HCT116 (cell line): Measurements from ENCODE around the gene PRCP. TPM values are rescaled to one million over a fixed set of nuclear protein-coding genes. Genes with fewer than 3 reads are reported as not detected.

Source experiments
- ATAC-seq: fragments of 200-7000 bp; cut with Tn5 transposase; 2 replicates; pipeline ENCODE4 v1.9.1; 2020; ENCODE audit warnings: mild to moderate bottlenecking, moderate library complexity
- BruUV-seq: library from RNA; stranded (reverse); fragments of 400-500 nt; replicated peaks from 2 replicates; lab custom pipeline; 2021; lab: Mats Ljungman, UMichigan
- CTCF ChIA-PET: fragments of 300-600 bp; sonication (Branson Sonifier 250); formaldehyde crosslinking; loops from one replicate; lab custom pipeline; 2021; ENCODE audit warnings: antibody characterized with exemption; lab: Charles Lee
- POLR2A ChIA-PET: fragments of 300-600, 350-600 bp; sonication (Branson Sonifier 250); formaldehyde crosslinking; loops from one replicate; lab custom pipeline; 2021; ENCODE audit warnings: antibody characterized with exemption; lab: Charles Lee
- RAD21 ChIA-PET, 2 experiments: fragments of 300-600 bp; sonication (Branson Sonifier 250); formaldehyde crosslinking; loops; one replicate each; lab custom pipeline; 2023; ENCODE audit warnings: low total read pairs in 2 of 2; ENCODE audit not compliant: uncharacterized antibody in 2 of 2, unreplicated experiment in 2 of 2, low non-redundant PET in 1 of 2; lab: Charles Lee
- DNase-seq: peaks from one replicate; pipeline ENCODE4 v3.0.0-alpha.2; 2010; ENCODE audit warnings: low read depth, low spot score
- H2AFZ ChIP-seq: fragments of 200-600 bp; shearing (Covaris generic), sonication (generic); 2 replicates; pipeline ENCODE4 v1.6.1; 2017; ENCODE audit warnings: low read depth, mixed run types, mixed read lengths, antibody characterized with exemption, low read length; ENCODE audit not compliant: poor library complexity, severe bottlenecking
- H3K27ac ChIP-seq: 2 replicates; pipeline ENCODE4 v1.5.1; 2012; ENCODE audit warnings: low read depth, low read length
- H3K27me3 ChIP-seq: fragments of 200-600 bp; sonication (generic); 2 replicates; pipeline ENCODE4 v1.6.1; 2016; ENCODE audit warnings: mixed run types, low read length, mixed read lengths; ENCODE audit not compliant: insufficient read depth
- H3K36me3 ChIP-seq, 2 experiments: fragments of 200-500 bp in 1 of 2; fragments of 200-600 bp in 1 of 2; sonication (Bioruptor generic) in 1 of 2; sonication (generic) in 1 of 2; 2 replicates each; pipeline versions ENCODE4 v1.5.1 to v1.6.1; 2014 to 2016; ENCODE audit warnings: low read length in 2 of 2, inconsistent platforms in 1 of 2, mixed read lengths in 1 of 2, mixed run types in 1 of 2; ENCODE audit not compliant: insufficient read depth in 2 of 2, control insufficient read depth in 1 of 2
- H3K4me1 ChIP-seq, 2 experiments: fragments of 200-600 bp in 1 of 2; sonication (generic) in 1 of 2; 2 replicates each; pipeline versions ENCODE4 v1.5.1 to v1.6.1; 2012 to 2017; ENCODE audit warnings: low read length in 2 of 2, inconsistent platforms in 1 of 2, mild to moderate bottlenecking in 1 of 2, mixed read lengths in 1 of 2, mixed run types in 1 of 2, moderate library complexity in 1 of 2; ENCODE audit not compliant: insufficient read depth in 2 of 2, control insufficient read depth in 1 of 2
- H3K4me2 ChIP-seq: fragments of 200-600 bp; sonication (generic); 2 replicates; pipeline ENCODE4 v1.6.1; 2017; ENCODE audit warnings: mixed run types, low read length, mixed read lengths
- H3K4me3 ChIP-seq, 2 experiments: fragments of 200-600 bp in 1 of 2; sonication (generic) in 1 of 2; replicated peaks in 1 of 2; 2 replicates each; pipeline ENCODE4 v1.5.1; 2011 to 2016; ENCODE audit warnings: low read length in 2 of 2, control low read depth in 1 of 2, low read depth in 1 of 2, mild to moderate bottlenecking in 1 of 2, mixed read lengths in 1 of 2, mixed run types in 1 of 2
- H3K79me2 ChIP-seq: fragments of 200-600 bp; sonication (generic); 2 replicates; pipeline ENCODE4 v1.6.1; 2017; ENCODE audit warnings: mild to moderate bottlenecking, mixed run types, low read length, moderate library complexity, mixed read lengths; ENCODE audit not compliant: insufficient read depth
- H3K9ac ChIP-seq: fragments of 200-600 bp; sonication (generic); 2 replicates; pipeline ENCODE4 v1.6.1; 2016; ENCODE audit warnings: low read length, mixed read lengths
- H3K9me2 ChIP-seq: fragments of 200-600 bp; sonication (generic), shearing (Covaris generic); 2 replicates; pipeline ENCODE4 v1.6.1; 2017; ENCODE audit warnings: mixed run types, mild to moderate bottlenecking, moderate library complexity; ENCODE audit not compliant: insufficient read depth
- H3K9me3 ChIP-seq, 2 experiments: fragments of 200-500 bp in 1 of 2; fragments of 200-600 bp in 1 of 2; sonication (Bioruptor generic) in 1 of 2; sonication (generic) in 1 of 2; 2 replicates each; pipeline ENCODE4 v1.6.1; 2014 to 2017; ENCODE audit warnings: low read length in 2 of 2, mixed read lengths in 2 of 2, inconsistent platforms in 1 of 2, low read depth in 1 of 2, mild to moderate bottlenecking in 1 of 2, mixed run types in 1 of 2, moderate library complexity in 1 of 2; ENCODE audit not compliant: control insufficient read depth in 1 of 2, insufficient read depth in 1 of 2
- H4K20me1 ChIP-seq: fragments of 200-600 bp; sonication (generic), shearing (Covaris generic); 2 replicates; pipeline ENCODE4 v1.6.1; 2017; ENCODE audit warnings: mixed run types, mild to moderate bottlenecking, moderate library complexity; ENCODE audit not compliant: insufficient read depth
- CEBPB ChIP-seq: IDR thresholded peaks from 2 replicates; pipeline ENCODE4 v1.6.1; 2012; ENCODE audit warnings: low read depth
- CTCF ChIP-seq, 3 experiments: fragments of 200-600 bp in 1 of 3; sonication (generic) in 1 of 3; IDR thresholded peaks in 2 of 3; conservative IDR thresholded peaks in 1 of 3; 2 replicates each; pipeline ENCODE4 v1.5.1; 2012 to 2017; ENCODE audit warnings: low read depth in 2 of 3, low read length in 2 of 3, antibody characterized with exemption in 1 of 3, borderline replicate concordance in 1 of 3, control low read depth in 1 of 3, mild to moderate bottlenecking in 1 of 3, mixed read lengths in 1 of 3, mixed run types in 1 of 3, moderate library complexity in 1 of 3; ENCODE audit not compliant: insufficient read depth in 1 of 3
- ELF1 ChIP-seq: IDR thresholded peaks from 2 replicates; pipeline ENCODE4 v1.6.1; 2012; ENCODE audit warnings: low read depth, borderline replicate concordance
- EZH2phosphoT487 ChIP-seq: fragments of 200-600 bp; IDR thresholded peaks from 2 replicates; pipeline ENCODE4 v1.6.1; 2018; ENCODE audit warnings: antibody characterized with exemption, borderline replicate concordance
- POLR2A ChIP-seq: IDR thresholded peaks from 2 replicates; pipeline ENCODE4 v1.7.0; 2011; ENCODE audit warnings: borderline replicate concordance; ENCODE audit not compliant: insufficient read depth, insufficient read length; ENCODE audit errors: extremely low read depth
- RAD21 ChIP-seq: IDR thresholded peaks from 2 replicates; pipeline ENCODE4 v1.6.1; 2012; ENCODE audit warnings: low read depth, mild to moderate bottlenecking
- REST ChIP-seq: IDR thresholded peaks from 2 replicates; pipeline ENCODE4 v1.6.1; 2012; ENCODE audit warnings: low read depth
- SIN3A ChIP-seq: IDR thresholded peaks from 2 replicates; pipeline ENCODE4 v1.6.1; 2012; ENCODE audit warnings: low read depth
- SRF ChIP-seq: IDR thresholded peaks from 2 replicates; pipeline ENCODE4 v1.6.1; 2012; ENCODE audit warnings: low read depth
- ZNF274 ChIP-seq: fragments of 200-500 bp; sonication (Bioruptor generic); IDR thresholded peaks from 2 replicates; pipeline ENCODE4 v1.6.1; 2014; ENCODE audit warnings: mild to moderate bottlenecking, low read depth, low read length, inconsistent platforms
- intact Hi-C: fragments of 100-400 bp; cut with micrococcal nuclease; formaldehyde crosslinking; loops from 2 replicates; pipeline ENCODE4 v1.10.0; 2022
- total RNA-seq: library from RNA; stranded (reverse); gene quantifications from one replicate; pipeline ENCODE4 v1.2.1, GENCODE V29; 2021; ENCODE audit not compliant: unreplicated experiment

The PRCP gene
- total RNA-seq, 1 experiment from 2014 or later, result 50.0 TPM

- no peaks in the 10 kb centered on the region for H3K9me2 ChIP-seq
- DNase-seq (no peak), ATAC-seq (peak; percentile 70)
- no peak overlapping the region for H3K9ac ChIP-seq
- H3K9me3 ChIP-seq, result no peaks in the 10 kb centered on the region
- no peaks in the 10 kb centered on the region for H3K79me2 ChIP-seq
- no peaks in the 10 kb centered on the region for H3K27me3 ChIP-seq
- 0 out of 4 replicates have a peak overlapping the region, but pooled peaks of 1 of the 2 experiments have one; percentile 6 for H3K4me3 ChIP-seq
- no TSS peak for BruUV-seq
- H3K4me2 ChIP-seq, result peak overlapping the region; percentile 54
- POLR2A ChIA-PET, result no interaction called here
- H2AFZ ChIP-seq, result no peak overlapping the region
- peaks cover 11 to 17% of the 10 kb centered on the region in 2 experiments for H3K4me1 ChIP-seq
- intact Hi-C loops, result no loop called here
- CTCF ChIA-PET, result interaction anchor here (0.5 to 1.3 kb wide), 3 partner anchors 9 to 318 kb away, joined by 3 to 5 read pairs (median 4); no protein-coding TSS in a partner anchor
- RAD21 ChIA-PET, result no interaction called here
- H3K27ac ChIP-seq, result peak overlapping the region; percentile 24; the same call in 1 of the 2 replicates
- no peaks in the 10 kb centered on the region for H3K36me3 ChIP-seq
- no peaks in the 10 kb centered on the region for H4K20me1 ChIP-seq
- no peak for TF ChIP-seq EZH2phosphoT487
- no peak for TF ChIP-seq ELF1
- TF ChIP-seq ZNF274, result no peak
- TF ChIP-seq RAD21, result no peak
- TF ChIP-seq SRF, result no peak
- no peak for TF ChIP-seq POLR2A
- no peak for TF ChIP-seq CEBPB
- no peak for TF ChIP-seq REST
- TF ChIP-seq SIN3A, result no peak
- TF ChIP-seq CTCF (IDR thresholded peaks at IDR 0.05 in 2 of 3, conservative IDR thresholded peaks at IDR 0.05 in 1 of 3; ENCODE audit: borderline replicate concordance in 1 of 3, insufficient read depth in 1 of 3, low read depth in 2 of 3, low read length in 2 of 3), result no peak
Measured at GRCh38 chr11:82858556-82859091, 41.6 kb downstream of the PRCP start.
